ENCODE results near the gene FKBP8.
"Not testable (repeated sequence)": the region's sequence is repeated elsewhere in the genome, so short reads cannot be mapped to it uniquely, and the experiment has no call there.

FKBP8 gene

GRCh38 chr19:18542941-18543813, at the start of gene FKBP8:
Gene FKBP8, minus strand, starts transcription at chr19:18543573. Its CDS starts 1,603 bp downstream, at chr19:18541970.
- DNase-seq = peak; percentile 96

- DNase-seq = not testable (repeated sequence)
Measured at GRCh38 chr19:18592732-18593131, 49.4 kb upstream of the FKBP8 start.

GRCh38 chr19:18591735-18592385, 48.5 kb upstream of the FKBP8 start:
- DNase-seq = no peak

GRCh38 chr19:18590273-18591272, 47.2 kb upstream of the FKBP8 start:
- DNase-seq = no peak

GRCh38 chr19:18589380-18590272, 46.3 kb upstream of the FKBP8 start:
- peak; percentile 73 for DNase-seq

GRCh38 chr19:18588611-18589379, 45.4 kb upstream of the FKBP8 start, which contains the start of gene REX1BD:
Gene REX1BD, plus strand, starts transcription at chr19:18588798. Its CDS starts 4 bp downstream, at chr19:18588802.
- DNase-seq = peak; percentile 86

- DNase-seq = no peak
Measured at GRCh38 chr19:18587962-18588610, 44.7 kb upstream of the FKBP8 start.

- no peak for DNase-seq
Measured at GRCh38 chr19:18587561-18587960, 44.2 kb upstream of the FKBP8 start.

- no peak for DNase-seq
Measured at GRCh38 chr19:18586306-18586705, 42.9 kb upstream of the FKBP8 start.

- no peak for DNase-seq
Measured at GRCh38 chr19:18580311-18580710, 36.9 kb upstream of the FKBP8 start.

- no peak for DNase-seq
Measured at GRCh38 chr19:18577365-18577914, 34.1 kb upstream of the FKBP8 start.

- DNase-seq = no peak
Measured at GRCh38 chr19:18576383-18576782, 33.0 kb upstream of the FKBP8 start.

GRCh38 chr19:18574691-18575291, 31.4 kb upstream of the FKBP8 start:
- DNase-seq = no peak

GRCh38 chr19:18571564-18572344, 28.4 kb upstream of the FKBP8 start, which contains the start of gene UBA52:
Gene UBA52, plus strand, starts transcription at chr19:18571857. Its CDS starts 1,444 bp downstream, at chr19:18573301.
- peak; percentile 99 for DNase-seq

GRCh38 chr19:18568367-18568766, 25.0 kb upstream of the FKBP8 start:
- DNase-seq = no peak

GRCh38 chr19:18566953-18567352, 23.6 kb upstream of the FKBP8 start:
- DNase-seq = no peak

- DNase-seq = no peak
Measured at GRCh38 chr19:18562086-18562485, 18.7 kb upstream of the FKBP8 start.

- DNase-seq = no peak
Measured at GRCh38 chr19:18559685-18560084, 16.3 kb upstream of the FKBP8 start.

GRCh38 chr19:18558604-18559003, 15.2 kb upstream of the FKBP8 start:
- DNase-seq = no peak

Measured in activated CD4-positive, CD25-positive, alpha-beta regulatory T cell treated with anti-CD3 and anti-CD28 coated beads, Interleukin-2, amount 50 U/mL, for 72 hours (primary cell).